NCI-H748 treated with DMSO at 0.1 percent for 48 hours (cell line): ENCODE results near the gene MANSC1.
"Not testable (repeated sequence)": the region's sequence is repeated elsewhere in the genome, so short reads cannot be mapped to it uniquely, and the experiment has no call there.

Experiments used
- DNase-seq: peaks from one replicate; lab custom pipeline; 2025; lab: John Stamatoyannopoulos, UW

Gene MANSC1

GRCh38 chr12:12365446-12365802 lies 15.4 kb upstream of the MANSC1 start:
- DNase-seq = no peak

DNA sequence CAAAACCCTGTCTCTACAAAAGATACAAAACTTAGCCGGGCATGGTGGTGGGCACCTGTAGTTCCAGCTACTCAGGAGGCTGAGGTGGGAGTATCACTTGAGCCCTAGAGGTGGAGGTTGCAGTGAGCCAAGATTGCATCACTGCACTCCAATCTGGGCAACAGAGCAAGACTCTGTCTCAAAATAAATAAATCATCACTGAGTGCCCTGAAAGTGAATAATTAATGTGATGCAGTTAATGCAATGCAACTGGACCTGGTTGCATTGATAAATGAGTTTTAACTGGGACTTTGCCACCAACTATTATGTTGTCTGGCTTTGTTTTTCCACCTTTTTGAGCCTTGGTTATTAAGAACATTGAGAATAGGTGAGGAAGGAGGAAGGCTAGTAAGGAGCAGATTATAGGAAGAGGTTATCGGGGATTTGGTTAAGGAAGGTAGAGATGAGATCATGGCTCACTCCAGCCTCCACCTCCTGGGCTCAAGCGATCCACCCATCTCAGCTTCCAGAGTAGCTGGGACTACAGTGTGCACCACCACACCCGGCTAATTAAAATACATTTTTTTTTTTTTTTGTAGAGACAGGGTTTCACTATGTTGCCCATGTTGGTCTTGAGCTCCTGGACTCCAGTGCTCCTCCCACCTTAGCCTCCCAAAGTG lies 14.9 kb upstream of the MANSC1 start:
- DNase-seq = no peak

DNA sequence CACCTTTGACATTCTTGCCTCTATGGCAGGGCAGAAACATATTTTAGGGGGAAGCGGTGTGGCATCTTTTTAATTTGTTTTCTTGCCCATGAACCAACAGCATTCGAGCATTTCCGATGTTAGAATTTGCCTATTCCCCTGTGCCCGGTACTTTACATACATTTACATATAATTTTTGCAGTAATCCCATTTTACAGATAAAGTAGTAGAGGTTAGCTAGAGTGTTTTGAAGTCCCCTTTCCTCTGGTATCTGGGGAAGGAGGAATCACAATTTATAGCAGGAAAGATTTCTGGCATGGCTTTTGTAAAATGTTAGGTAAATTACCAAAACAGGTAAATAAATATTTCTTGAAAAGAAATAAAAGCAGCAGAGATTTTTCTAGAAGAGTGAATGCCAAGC lies 8.5 kb upstream of the MANSC1 start:
- no peak for DNase-seq

DNA sequence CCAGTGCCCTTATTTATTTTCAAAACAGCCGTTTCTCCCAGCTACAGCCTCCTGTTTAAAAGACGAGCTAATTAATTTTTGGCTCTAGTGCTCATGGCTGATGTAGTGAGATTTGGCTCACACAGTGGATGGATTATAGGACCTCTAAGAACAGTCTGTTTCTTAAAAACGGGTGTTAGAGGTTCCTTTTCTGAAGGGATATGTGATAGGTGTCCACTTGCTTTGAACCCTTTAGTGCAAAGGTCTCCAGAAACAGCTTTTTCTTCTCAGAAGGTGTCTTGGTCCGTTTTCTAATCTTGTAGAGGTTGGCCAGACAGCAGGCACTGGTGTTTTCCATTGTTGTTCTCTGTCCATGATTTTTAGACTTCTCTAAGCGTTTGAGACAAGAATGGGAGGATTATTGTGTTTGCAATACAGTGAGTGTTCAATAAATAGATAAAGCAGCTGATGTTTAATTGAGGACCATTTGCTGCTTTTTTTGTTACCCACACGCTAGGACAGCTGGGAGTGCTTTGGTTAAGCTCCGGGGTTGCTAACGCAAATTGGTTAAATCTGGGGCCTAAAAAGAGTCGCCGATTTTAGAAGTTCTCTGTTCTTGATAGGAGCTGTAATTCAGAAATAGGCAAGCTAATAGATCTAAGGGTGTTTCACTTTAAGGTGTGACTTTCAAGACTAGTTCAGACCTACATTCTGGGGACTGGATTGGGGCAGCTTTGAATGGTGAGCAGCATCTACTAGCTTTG lies 7.8 kb upstream of the MANSC1 start:
- DNase-seq = peak; percentile 44

GRCh38 chr12:12356896-12357718 lies 7.1 kb upstream of the MANSC1 start, which contains the start of gene BORCS5:
TSS of gene BORCS5 (plus strand) at chr12:12357078. CDS start at chr12:12357452, 374 bp downstream.
- peak; percentile 78 for DNase-seq

GRCh38 chr12:12356467-12356895 lies 6.4 kb upstream of the MANSC1 start:
- DNase-seq = no peak

- no peak for DNase-seq
Observed at GRCh38 chr12:12353807-12354206, 3.8 kb upstream of the MANSC1 start.

GRCh38 chr12:12353276-12353675 lies 3.2 kb upstream of the MANSC1 start:
- no peak for DNase-seq

DNA sequence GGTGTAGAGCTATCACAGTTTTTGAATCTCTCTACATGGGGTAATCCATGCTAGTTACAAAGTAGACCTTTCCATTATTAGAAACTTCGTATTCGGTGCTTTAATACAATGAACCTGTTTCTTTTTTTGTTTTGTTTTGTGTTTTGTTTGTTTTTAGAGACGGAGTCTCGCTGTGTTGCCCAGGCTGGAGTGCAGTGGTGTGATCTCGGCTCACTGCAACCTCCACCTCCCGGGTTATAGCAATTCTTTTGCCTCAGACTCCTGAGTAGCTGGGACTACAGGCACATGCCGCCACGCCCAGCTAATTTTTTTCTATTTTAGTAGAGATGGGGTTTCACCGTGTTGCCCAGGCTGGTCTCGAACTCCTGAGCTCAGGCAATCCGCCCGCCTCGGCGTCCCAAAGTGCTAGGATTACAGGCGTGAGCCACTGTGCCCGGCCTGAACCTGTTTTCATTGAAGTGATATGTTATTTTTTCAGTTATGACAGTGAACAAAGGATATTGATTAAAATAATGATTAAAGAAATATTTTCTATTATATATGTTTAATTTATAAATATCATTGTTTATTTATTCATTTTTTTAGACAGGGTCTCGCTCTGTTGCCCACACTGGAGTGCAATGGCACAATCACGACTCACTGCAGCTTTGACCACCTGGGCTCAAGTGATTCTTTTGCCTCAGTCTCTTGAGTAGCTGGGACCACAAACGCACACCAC lies 1.6 kb upstream of the MANSC1 start:
- not testable (repeated sequence) for DNase-seq

- no peak for DNase-seq
Observed at GRCh38 chr12:12350868-12351463, 924 bp upstream of the MANSC1 start.

DNA sequence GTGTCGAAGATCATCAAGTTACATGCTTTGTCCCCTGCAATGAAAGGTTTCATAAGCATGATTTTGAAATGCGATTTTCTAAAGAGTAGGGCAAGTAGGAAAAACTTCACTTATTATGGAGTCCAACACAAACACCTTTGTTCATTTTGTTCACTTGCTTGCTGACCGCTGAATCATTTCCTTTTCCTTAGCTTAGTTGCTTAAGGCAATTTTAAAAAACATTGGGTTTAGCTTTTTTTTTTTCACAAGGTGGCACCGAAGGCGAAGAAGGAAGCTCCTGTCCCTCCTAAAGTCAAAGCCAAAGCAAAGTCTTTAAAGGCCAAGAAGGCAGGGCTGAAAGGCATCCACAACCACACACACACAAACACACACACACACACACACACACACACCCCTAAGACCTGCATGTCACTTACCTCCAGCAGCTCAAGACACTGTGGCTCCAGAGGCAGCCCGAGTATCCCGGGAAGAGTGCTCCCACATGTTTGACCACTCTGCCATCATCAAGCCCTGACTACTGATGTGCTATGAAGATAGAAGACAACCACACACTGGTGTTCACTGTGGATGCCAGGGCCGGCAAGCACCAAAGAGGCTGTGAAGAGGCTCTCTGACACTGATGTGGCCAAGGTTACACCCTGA lies 11.4 kb downstream of the MANSC1 start:
- no peak for DNase-seq

DNA sequence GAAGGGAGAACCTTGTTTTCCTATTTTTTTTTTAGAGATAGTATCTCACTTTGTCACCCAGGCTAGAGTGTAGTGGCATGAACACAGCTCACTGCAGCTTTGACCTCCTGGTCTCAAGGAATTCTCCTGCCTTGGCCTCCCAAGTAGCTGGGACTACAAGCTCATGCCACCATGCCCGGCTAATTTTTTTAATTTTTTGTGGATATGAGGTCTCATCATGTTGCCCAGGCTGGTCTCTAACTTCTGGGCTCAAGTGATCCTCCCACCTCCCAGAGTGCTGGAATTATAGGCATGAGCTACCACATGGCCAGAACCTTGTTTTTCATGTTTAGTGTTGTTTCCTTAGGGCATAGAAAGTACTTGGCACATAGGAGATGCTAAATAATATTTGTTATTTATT lies 13.5 kb downstream of the MANSC1 start:
- DNase-seq = no peak

- no peak for DNase-seq
Observed at GRCh38 chr12:12336049-12336411, 14.0 kb downstream of the MANSC1 start.

DNA sequence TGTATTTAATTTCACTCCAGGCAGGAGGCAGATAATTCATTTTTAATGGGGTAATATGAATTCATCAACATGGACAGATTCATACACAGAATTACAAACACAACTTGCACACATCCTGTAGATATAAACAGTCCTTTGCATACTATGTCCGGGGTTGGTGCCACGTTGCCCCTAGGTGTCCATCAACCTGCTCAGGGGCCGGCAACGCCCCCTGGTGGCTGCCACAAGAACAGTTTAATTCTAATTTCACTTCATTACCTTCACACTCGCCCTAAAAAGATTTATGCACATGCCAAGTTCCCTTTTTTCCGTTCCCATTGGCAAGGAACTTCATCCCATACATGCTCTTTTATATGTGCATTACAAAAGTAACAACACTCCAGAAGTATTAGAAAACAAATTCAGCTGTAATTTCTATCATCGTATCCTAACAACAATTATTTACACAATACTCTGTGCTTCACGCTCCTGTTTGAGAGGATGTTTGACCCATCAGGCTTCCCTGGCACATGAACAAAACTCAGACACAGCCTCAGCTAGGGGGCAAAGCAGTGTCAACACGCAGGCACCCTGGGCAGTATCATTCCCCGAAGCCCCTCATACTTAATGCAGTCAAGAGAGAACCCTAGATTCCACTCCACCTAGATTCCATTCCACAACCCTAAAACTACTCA lies 15.5 kb downstream of the MANSC1 start:
- peak; percentile 61 for DNase-seq

DNA sequence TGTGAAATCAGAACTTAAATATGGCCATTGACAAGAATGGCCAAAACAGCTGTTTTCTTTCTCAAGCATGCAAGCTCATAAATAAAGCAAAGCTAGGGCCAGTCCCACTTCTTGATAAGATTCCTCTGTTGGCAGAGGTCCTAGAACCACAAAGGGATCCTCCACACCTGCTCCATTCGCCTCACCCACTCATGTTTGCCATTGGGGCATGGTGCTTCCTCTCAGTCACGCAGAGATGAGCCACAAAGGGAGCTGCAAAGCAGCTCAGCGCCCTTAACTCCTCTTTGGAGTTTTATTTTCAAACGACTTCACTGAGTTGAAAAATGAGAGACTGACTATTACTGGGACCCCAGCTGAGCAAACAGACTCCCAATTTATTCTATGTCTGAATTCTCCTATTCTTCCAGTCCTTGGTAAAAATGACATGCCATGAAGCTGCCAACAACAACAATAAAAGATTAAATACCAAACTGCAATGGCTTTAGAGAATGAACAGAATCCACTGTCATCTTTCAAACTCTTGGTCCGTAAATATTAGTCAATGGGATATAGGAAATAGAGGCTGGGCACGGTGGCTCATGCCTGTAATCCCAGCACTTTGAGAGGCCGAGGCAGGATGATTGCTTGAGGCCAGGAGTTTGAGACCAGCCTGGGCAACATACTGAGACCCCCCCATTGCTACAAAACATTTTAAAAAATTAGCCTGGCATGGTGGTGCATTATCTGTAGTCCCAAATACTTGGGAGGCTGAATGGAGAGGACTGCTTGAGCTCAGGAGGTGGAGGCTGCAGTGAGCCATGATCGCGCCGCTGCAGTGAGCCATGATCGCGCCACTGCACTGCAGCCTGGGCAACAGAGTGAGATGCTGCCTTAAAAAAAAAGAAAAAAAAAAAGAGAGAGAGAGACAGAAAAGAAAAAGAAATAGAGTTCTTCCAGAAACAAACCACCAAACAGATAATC lies 16.4 kb downstream of the MANSC1 start:
- DNase-seq = peak; percentile 53

DNA sequence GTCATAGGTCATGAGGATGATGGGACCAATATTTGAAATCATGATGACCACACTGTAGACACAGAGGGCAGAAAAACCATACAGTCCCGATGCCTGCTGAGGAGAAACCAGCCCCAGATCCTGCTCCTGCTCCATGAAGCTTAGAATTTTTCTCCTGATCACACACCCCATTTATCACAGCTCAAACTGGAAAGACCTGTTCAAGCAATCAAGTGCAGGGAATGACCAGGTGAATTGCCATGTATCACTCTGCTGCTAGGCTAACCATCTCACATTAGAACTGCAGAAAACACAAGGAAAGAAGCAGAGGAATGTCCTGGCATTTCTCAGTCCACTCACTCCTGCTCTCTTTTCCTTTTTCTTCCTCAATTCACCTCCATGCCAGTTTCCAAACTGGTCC lies 18.1 kb downstream of the MANSC1 start:
- no peak for DNase-seq

- DNase-seq = no peak
Observed at GRCh38 chr12:12331244-12331771, 18.7 kb downstream of the MANSC1 start.

DNA sequence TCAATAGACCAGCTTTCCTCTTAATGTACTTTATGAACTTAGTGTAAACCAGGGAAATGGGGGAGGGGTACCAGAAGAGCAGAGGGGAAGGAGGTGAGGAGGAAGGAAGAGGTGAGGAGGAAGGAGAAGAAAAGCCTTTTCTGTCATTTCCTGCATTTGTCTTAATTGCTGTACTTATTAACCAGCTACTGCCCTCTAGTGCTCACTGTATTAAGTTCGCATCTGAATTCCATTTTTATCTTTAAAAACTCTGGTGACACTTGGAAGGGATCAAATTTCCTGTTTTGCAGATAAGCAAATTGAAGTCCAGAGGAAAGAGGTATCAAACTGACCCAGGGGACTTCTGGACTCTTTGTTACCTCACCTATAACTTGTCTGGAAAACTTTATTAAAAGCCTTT lies 22.2 kb downstream of the MANSC1 start:
- peak; percentile 32 for DNase-seq

- DNase-seq = no peak
Observed at GRCh38 chr12:12326262-12326661, 23.8 kb downstream of the MANSC1 start.
